Measurements from ENCODE around the gene SLC6A8.
A peak's percentile ranks its signal among the peaks of the same experiment; 100 is the strongest.

The SLC6A8 gene

DNA sequence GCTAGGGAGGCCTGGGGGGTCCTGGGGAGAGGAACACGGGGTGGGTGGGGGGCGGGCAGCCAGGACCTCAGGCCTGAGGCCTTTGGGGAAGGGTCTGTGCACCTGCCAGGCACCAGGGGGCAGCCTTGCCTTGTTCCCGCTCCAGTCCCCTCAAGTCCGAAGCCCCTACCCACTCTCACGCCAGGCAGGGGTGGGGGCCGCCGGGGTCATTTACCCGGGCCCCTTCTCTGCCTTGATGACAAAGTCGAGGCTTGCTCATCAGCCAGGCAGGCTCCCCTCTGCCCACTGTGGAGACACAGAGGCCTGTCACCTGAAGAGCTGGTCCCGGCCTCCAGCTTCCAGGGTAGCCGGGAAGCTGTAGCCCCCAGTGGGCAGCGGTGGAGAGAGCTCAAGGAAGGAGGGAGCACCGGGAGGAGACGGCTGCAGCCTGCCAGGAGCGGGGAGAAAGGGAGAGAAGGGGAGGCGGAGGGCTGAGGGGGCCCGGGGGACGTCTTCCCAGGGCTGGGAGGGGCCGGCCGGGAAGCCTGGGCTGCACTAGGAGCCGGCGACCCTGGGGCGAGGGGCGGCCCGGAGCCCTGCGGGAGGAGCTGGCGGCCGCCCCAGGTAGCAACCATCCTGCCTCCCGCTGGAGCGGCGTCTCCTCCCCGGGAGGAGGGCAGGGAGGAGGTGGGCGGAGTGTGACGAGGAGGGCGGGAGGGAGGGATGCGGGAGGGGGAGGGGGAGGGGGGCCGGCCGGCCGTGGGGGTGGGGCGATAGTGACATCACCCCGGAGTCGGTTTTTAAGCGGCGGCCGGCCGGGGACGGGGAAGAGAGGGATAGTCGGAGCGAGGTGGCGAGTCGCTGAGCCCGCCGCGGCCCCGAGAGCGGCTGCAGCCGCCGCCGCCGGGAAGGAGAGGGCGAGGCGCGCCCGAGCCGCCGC lies at the start of gene SLC6A8:
SLC6A8 (plus strand) TSS at position 806 of the 919 bp plus-strand sequence. CDS start 649 bp downstream, outside the sequence.
- DNase-seq: peak; percentile 82

DNA sequence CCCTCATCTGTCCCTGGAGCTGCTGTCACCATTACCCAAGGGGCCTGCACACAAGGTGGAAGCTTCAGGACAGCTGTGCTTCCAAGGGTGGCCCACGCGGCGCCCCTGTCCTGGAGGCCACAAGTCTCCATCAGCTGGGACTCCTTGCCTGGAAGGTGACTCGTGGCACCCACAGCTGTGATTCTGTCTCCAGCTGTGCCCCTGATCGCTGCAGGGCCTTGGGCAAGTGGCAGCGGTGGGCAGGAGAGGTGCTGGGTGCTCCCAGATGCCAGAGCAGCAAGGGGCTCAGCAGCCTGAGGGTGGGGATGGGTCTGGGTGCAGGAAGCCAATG lies 49.7 kb upstream of the SLC6A8 start:
- no peak for DNase-seq

GRCh38 chrX:153638436-153639176 lies 49.1 kb upstream of the SLC6A8 start:
- DNase-seq: no peak

- DNase-seq: no peak
Observed at GRCh38 chrX:153639177-153640044, 48.3 kb upstream of the SLC6A8 start.

GRCh38 chrX:153640045-153640686 lies 47.6 kb upstream of the SLC6A8 start:
- no peak for DNase-seq

- DNase-seq: no peak
Observed at GRCh38 chrX:153640736-153641575, 46.8 kb upstream of the SLC6A8 start.

DNA sequence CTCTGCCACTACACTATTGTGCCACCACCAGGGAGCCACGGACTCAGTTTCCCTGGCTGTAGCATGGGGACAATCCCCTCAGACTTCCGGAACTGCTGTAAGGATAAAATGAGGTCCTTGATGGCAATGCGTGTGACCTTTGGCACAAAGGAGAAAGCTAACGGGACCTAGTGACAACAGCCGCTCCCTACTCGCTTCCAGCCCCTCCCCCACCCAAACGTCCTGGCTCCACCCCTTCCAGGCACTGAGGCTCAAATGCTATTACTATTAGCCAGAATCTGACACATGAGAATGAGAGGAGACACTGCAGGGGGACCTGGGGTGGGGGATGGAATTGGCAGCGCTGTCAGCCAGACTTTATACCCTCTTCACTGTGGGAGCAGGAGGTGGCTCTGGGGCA lies 46.1 kb upstream of the SLC6A8 start:
- DNase-seq: no peak

- DNase-seq: no peak
Observed at GRCh38 chrX:153642051-153642654, 45.6 kb upstream of the SLC6A8 start.

- DNase-seq: no peak
Observed at GRCh38 chrX:153642655-153643430, 44.9 kb upstream of the SLC6A8 start.

GRCh38 chrX:153643431-153644351 lies 44.0 kb upstream of the SLC6A8 start:
- no peak for DNase-seq

DNA sequence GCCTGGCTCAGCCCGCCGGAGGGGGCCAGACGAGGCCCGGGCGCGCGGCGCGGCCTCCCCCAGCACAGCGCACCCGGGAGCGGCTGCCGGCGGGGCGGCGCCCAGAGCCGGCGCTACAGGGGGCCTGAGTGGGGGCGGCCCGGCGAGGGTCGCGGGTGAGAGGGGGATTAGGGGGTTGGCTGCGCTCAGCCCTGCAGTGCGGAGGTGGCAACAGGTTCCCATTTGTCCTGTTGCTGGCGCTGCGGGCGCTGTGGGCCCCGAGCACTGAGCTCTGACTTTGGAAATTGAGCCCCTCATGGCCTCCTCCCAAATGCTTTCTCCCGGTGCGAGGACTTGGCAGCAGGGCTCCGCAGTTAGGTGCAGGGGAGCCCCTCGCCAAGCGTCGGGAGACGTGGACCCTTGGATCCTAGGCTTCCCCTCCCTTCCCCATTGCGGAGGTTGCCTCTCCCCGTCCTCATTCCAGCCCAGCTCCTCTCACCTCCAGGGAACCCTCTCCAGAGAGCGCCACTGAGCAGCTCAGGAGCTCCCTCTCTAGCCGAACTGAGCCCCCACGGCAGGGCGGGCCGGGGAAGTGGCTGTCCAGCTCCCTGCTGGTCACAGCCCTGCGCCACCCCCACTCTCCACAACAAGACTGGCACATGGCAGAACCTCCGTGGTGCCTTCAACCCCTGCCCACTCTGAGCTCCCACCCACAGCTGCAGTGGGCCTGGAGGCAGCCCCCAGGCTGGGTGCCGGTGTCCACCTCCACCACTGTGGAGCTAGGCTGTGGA lies 43.2 kb upstream of the SLC6A8 start:
- no peak for DNase-seq

DNA sequence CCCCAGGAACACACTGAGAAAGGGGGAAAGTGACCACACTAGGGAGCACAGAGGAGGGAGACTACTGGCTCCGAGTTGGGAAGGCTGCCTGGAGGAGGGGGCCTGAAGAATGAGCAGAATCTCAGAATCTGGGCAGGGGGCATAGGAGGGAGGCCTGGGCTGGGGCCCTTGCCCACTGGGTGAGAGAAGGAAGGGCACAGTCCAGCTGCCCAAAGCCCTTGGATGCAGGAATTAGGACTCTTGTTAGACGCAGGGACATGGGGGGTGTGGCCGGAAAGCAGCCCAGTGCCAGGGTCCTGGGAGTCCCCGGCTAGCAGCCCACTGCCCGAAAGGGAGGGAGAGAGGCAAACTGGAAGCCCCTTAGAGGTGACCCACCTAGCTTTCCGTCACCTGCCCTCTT lies 42.6 kb upstream of the SLC6A8 start:
- DNase-seq: no peak

DNA sequence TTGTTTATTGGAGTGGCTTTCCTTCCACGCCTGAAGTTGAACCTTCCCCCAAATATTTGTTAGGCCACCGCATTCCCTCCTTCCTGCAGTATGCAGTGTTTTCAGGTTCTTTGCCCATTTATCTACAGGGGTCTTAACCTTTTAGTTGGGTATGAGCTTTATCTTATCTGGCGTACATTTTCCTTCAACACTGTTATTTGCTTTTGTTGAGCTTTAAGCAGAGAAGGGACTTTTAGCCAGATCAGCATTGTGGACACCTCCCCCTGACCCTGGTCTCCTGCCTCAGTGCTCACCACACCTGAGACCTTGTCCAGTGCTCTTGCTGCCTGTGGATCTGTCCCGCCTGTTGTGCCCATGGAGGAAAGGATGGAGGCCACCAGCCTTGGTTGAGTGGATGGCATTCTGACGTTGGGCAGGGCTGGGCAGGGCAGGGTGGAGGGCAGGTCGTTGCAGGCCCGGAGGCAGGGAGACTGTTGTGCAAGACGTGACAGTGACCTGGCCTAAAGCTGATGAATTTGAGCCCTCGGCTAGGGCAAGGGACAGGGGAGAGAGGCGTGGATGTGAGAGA lies 41.7 kb upstream of the SLC6A8 start:
- DNase-seq: no peak

GRCh38 chrX:153646620-153647373 lies 40.9 kb upstream of the SLC6A8 start, which contains the start of gene DUSP9:
Gene DUSP9, plus strand, starts transcription at chrX:153647203. Its CDS starts 751 bp downstream, at chrX:153647954.
- DNase-seq: no peak

DNA sequence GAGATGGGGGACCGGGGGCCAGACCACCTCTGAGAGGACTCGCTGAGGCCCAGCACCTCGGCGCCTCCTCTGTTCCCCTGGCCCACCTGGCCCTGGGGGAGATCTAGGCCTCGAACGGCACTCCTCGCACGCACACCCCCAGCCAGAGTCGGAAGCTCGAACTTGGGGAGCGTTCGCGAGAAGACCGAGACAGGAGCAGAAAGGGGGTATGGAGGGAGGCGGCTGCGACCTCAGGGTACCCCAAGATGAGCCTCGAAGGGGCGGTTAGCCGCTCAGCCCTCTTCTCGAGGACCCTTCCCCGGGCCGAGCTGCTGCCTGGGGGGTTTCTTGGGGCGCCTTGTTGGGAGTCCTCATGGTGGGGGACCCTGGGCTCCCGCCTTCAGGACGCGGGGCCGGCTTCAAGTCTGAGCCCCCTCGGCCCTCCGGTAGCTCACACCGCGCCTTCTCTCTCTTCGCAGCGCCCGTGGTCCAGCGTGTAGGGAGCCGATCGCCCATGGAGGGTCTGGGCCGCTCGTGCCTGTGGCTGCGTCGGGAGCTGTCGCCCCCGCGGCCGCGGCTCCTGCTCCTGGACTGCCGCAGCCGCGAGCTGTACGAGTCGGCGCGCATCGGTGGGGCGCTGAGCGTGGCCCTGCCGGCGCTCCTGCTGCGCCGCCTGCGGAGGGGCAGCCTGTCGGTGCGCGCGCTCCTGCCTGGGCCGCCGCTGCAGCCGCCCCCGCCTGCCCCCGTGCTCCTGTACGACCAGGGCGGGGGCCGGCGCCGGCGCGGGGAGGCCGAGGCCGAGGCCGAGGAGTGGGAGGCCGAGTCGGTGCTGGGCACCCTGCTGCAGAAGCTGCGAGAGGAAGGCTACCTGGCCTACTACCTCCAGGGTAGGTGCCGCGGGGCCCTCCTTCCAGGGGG lies 40.0 kb upstream of the SLC6A8 start:
- no peak for DNase-seq

All from eye (tissue), 1 donor.